GM19372 (cell line): ENCODE measurements around the gene NR5A1.

Source experiments
- ATAC-seq: cut with Tn5 transposase; IDR thresholded peaks from one replicate; pipeline ENCODE4 v1.9.1; 2021; ENCODE audit warnings: mild to moderate bottlenecking, low read depth, moderate library complexity; ENCODE audit not compliant: unreplicated experiment

The NR5A1 gene

GRCh38 chr9:124468061-124468740, 39.0 kb downstream of the NR5A1 start:
- ATAC-seq, result no peak

GRCh38 chr9:124467410-124468060, 39.7 kb downstream of the NR5A1 start:
- ATAC-seq, result no peak

GRCh38 chr9:124465736-124466135, 41.5 kb downstream of the NR5A1 start:
- no peak for ATAC-seq

- ATAC-seq, result no peak
These were observed 44.5 kb downstream of the NR5A1 start for GRCh38 chr9:124462739-124463138.

GRCh38 chr9:124458441-124458840, 48.8 kb downstream of the NR5A1 start:
- ATAC-seq, result no peak

- ATAC-seq, result no peak
These were observed 49.2 kb downstream of the NR5A1 start for GRCh38 chr9:124457887-124458431.

- ATAC-seq, result no peak
These were observed 49.9 kb downstream of the NR5A1 start for GRCh38 chr9:124457079-124457886.

GRCh38 chr9:124456341-124457078, 50.7 kb downstream of the NR5A1 start:
- ATAC-seq, result no peak

GRCh38 chr9:124455820-124456219, 51.4 kb downstream of the NR5A1 start:
- no peak for ATAC-seq

- no peak for ATAC-seq
These were observed 52.3 kb downstream of the NR5A1 start for GRCh38 chr9:124454791-124455443.

- no peak for ATAC-seq
These were observed 52.9 kb downstream of the NR5A1 start for GRCh38 chr9:124454296-124454695.

- no peak for ATAC-seq
These were observed 53.5 kb downstream of the NR5A1 start for GRCh38 chr9:124453586-124454191.

GRCh38 chr9:124452841-124453585, 54.2 kb downstream of the NR5A1 start:
- ATAC-seq, result no peak

GRCh38 chr9:124452326-124452725, 54.9 kb downstream of the NR5A1 start:
- ATAC-seq, result no peak

- no peak for ATAC-seq
These were observed 56.1 kb downstream of the NR5A1 start for GRCh38 chr9:124450931-124451661.

- ATAC-seq, result no peak
These were observed 56.8 kb downstream of the NR5A1 start, which contains the start of gene ADGRD2 for GRCh38 chr9:124450241-124450924. Gene ADGRD2 (plus strand): TSS chr9:124450451. CDS start chr9:124451667, 1,216 bp downstream.

- no peak for ATAC-seq
These were observed 57.6 kb downstream of the NR5A1 start for GRCh38 chr9:124449381-124450151.
